ENCODE results near the gene IREB2. TPM values are rescaled to one million over a fixed set of nuclear protein-coding genes. Genes with fewer than 3 reads are reported as not detected.

The IREB2 gene
- total RNA-seq, 2 experiments from 2014 or later: 27.1 to 77.6 TPM

GRCh38 chr15:78415284-78415683 is 22.7 kb upstream of the IREB2 start:
- no peak overlapping the region for H3K4me2 ChIP-seq (ENCODE audit: low read length)
- no peaks in the 10 kb centered on the region for H3K36me3 ChIP-seq (ENCODE audit: insufficient read depth, low read length)
- H3K4me1 ChIP-seq (ENCODE audit: insufficient read depth, low read length, poor library complexity, severe bottlenecking): no peaks in the 10 kb centered on the region
- H3K9me3 ChIP-seq (ENCODE audit: low read length): no peaks in the 10 kb centered on the region
- H3K27ac ChIP-seq (ENCODE audit: low read depth, low read length, poor library complexity, severe bottlenecking): no peak overlapping the region
- ChIA-PET CTCF (ENCODE audit: unreplicated experiment) (no interaction called here), POLR2A (no interaction called here)
- intact Hi-C loops (cut with micrococcal nuclease; ENCODE audit: unreplicated experiment): loop anchor here (2.0 kb wide), 1 partner anchor 106 kb away; no protein-coding TSS in a partner anchor
- TF ChIP-seq EZH2phosphoT487 (IDR thresholded peaks at IDR 0.05; ENCODE audit: borderline replicate concordance, low read depth, low read length) (no peak), CTCF (conservative IDR thresholded peaks at IDR 0.05; ENCODE audit: low read length) (peak; percentile 46)
- no peaks in the 10 kb centered on the region for H4K20me1 ChIP-seq (ENCODE audit: insufficient read depth, low read length)
- no peaks in the 10 kb centered on the region for H3K79me2 ChIP-seq (ENCODE audit: insufficient read depth, low read depth, low read length)
- no TSS peak for BruUV-seq (replicated peaks)
- no peak overlapping the region for H2AFZ ChIP-seq (ENCODE audit: low read length)
- no peak for DNase-seq (ENCODE audit: low spot score)
- no peaks in the 10 kb centered on the region for H3K9me2 ChIP-seq (ENCODE audit: insufficient read depth, low read length)
- H3K4me3 ChIP-seq (ENCODE audit: low read depth, low read length, poor library complexity, severe bottlenecking): no peak overlapping the region

- no peaks in the 10 kb centered on the region for H3K4me1 ChIP-seq (ENCODE audit: insufficient read depth, low read length, poor library complexity, severe bottlenecking)
- H3K4me2 ChIP-seq (ENCODE audit: low read length): no peak overlapping the region
- H3K79me2 ChIP-seq (ENCODE audit: insufficient read depth, low read depth, low read length): no peaks in the 10 kb centered on the region
- no peaks in the 10 kb centered on the region for H3K9me2 ChIP-seq (ENCODE audit: insufficient read depth, low read length)
- no peaks in the 10 kb centered on the region for H3K9me3 ChIP-seq (ENCODE audit: low read length)
- H3K27ac ChIP-seq (ENCODE audit: low read depth, low read length, poor library complexity, severe bottlenecking): no peak overlapping the region
- H3K36me3 ChIP-seq (ENCODE audit: insufficient read depth, low read length): no peaks in the 10 kb centered on the region
- TF ChIP-seq CTCF (conservative IDR thresholded peaks at IDR 0.05; ENCODE audit: low read length) (no peak), EZH2phosphoT487 (IDR thresholded peaks at IDR 0.05; ENCODE audit: borderline replicate concordance, low read depth, low read length) (no peak)
- H4K20me1 ChIP-seq (ENCODE audit: insufficient read depth, low read length): no peaks in the 10 kb centered on the region
- intact Hi-C loops (cut with micrococcal nuclease; ENCODE audit: unreplicated experiment): no loop called here
- BruUV-seq (replicated peaks): no TSS peak
- ChIA-PET POLR2A (interaction anchor here (0.7 kb wide), 1 partner anchor 11 kb away, joined by 3 read pairs; no protein-coding TSS in a partner anchor), CTCF (ENCODE audit: unreplicated experiment) (no interaction called here)
- no peak for DNase-seq (ENCODE audit: low spot score)
- no peak overlapping the region for H3K4me3 ChIP-seq (ENCODE audit: low read depth, low read length, poor library complexity, severe bottlenecking)
- no peak overlapping the region for H2AFZ ChIP-seq (ENCODE audit: low read length)
Measured at GRCh38 chr15:78417754-78418630, 20.0 kb upstream of the IREB2 start.

- H3K9me3 ChIP-seq (ENCODE audit: low read length): no peaks in the 10 kb centered on the region
- H2AFZ ChIP-seq (ENCODE audit: low read length): no peak overlapping the region
- ChIA-PET CTCF (ENCODE audit: unreplicated experiment) (no interaction called here), POLR2A (interaction anchor here (0.7 kb wide), 1 partner anchor 10 kb away, joined by 3 read pairs; no protein-coding TSS in a partner anchor)
- H3K79me2 ChIP-seq (ENCODE audit: insufficient read depth, low read depth, low read length): no peaks in the 10 kb centered on the region
- intact Hi-C loops (cut with micrococcal nuclease; ENCODE audit: unreplicated experiment): no loop called here
- no peaks in the 10 kb centered on the region for H4K20me1 ChIP-seq (ENCODE audit: insufficient read depth, low read length)
- H3K4me2 ChIP-seq (ENCODE audit: low read length): no peak overlapping the region
- no peak overlapping the region for H3K4me3 ChIP-seq (ENCODE audit: low read depth, low read length, poor library complexity, severe bottlenecking)
- DNase-seq (ENCODE audit: low spot score): no peak
- no peak overlapping the region for H3K27ac ChIP-seq (ENCODE audit: low read depth, low read length, poor library complexity, severe bottlenecking)
- H3K36me3 ChIP-seq (ENCODE audit: insufficient read depth, low read length): no peaks in the 10 kb centered on the region
- H3K9me2 ChIP-seq (ENCODE audit: insufficient read depth, low read length): no peaks in the 10 kb centered on the region
- H3K4me1 ChIP-seq (ENCODE audit: insufficient read depth, low read length, poor library complexity, severe bottlenecking): no peaks in the 10 kb centered on the region
- BruUV-seq (replicated peaks): no TSS peak
- TF ChIP-seq EZH2phosphoT487 (IDR thresholded peaks at IDR 0.05; ENCODE audit: borderline replicate concordance, low read depth, low read length): no peak
- TF ChIP-seq CTCF (conservative IDR thresholded peaks at IDR 0.05; ENCODE audit: low read length): no peak
Measured at GRCh38 chr15:78418686-78419085, 19.3 kb upstream of the IREB2 start.

Measured in OCI-LY7 (cell line).